MM.1S (cell line): ENCODE data around the gene RPL11.

Experiments
- DNase-seq: peaks from one replicate; pipeline ENCODE4 v3.0.0-alpha.2; 2015
- H2AFZ ChIP-seq: fragments of 300-600 bp; sonication (generic); 2 replicates; pipeline ENCODE4 v1.6.0; 2016; ENCODE audit warnings: antibody characterized with exemption, low read length
- H3F3A ChIP-seq: fragments of 300-600 bp; sonication (generic); 2 replicates; pipeline ENCODE4 v1.6.1; 2016; ENCODE audit warnings: mild to moderate bottlenecking, antibody characterized with exemption, low read length, moderate library complexity, mixed read lengths; ENCODE audit not compliant: insufficient read depth
- H3K27ac ChIP-seq: fragments of 300-600 bp; sonication (generic); 2 replicates; pipeline ENCODE4 v1.5.1; 2016; ENCODE audit warnings: mild to moderate bottlenecking, low read length
- H3K27me3 ChIP-seq: fragments of 300-600 bp; sonication (generic); replicated peaks from 2 replicates; pipeline ENCODE4 v1.6.0; 2016; ENCODE audit warnings: low read length; ENCODE audit not compliant: insufficient read depth
- H3K36me3 ChIP-seq: fragments of 300-600 bp; sonication (generic); replicated peaks from 2 replicates; pipeline ENCODE4 v1.6.1; 2016; ENCODE audit warnings: mild to moderate bottlenecking, low read length, mixed read lengths; ENCODE audit not compliant: insufficient read depth
- H3K4me1 ChIP-seq: fragments of 300-600 bp; sonication (generic); 2 replicates; pipeline ENCODE4 v1.6.1; 2016; ENCODE audit warnings: low read length, mixed read lengths
- H3K4me2 ChIP-seq: fragments of 300-600 bp; sonication (generic); 2 replicates; pipeline ENCODE4 v1.6.0; 2016; ENCODE audit warnings: low read depth, low read length
- H3K4me3 ChIP-seq: fragments of 300-600 bp; sonication (generic); 2 replicates; pipeline ENCODE4 v1.5.1; 2016; ENCODE audit warnings: low read length, mixed read lengths
- H3K79me2 ChIP-seq: fragments of 300-600 bp; sonication (generic); 2 replicates; pipeline ENCODE4 v1.6.1; 2016; ENCODE audit warnings: mixed run types, low read length, mixed read lengths
- H3K9ac ChIP-seq: fragments of 300-600 bp; sonication (generic); 2 replicates; pipeline ENCODE4 v1.6.1; 2016; ENCODE audit warnings: low read length, mixed read lengths
- H3K9me2 ChIP-seq: fragments of 300-600 bp; sonication (generic); replicated peaks from 2 replicates; pipeline ENCODE4 v1.6.1; 2016; ENCODE audit warnings: mild to moderate bottlenecking, low read length, mixed read lengths; ENCODE audit not compliant: insufficient read depth
- H3K9me3 ChIP-seq: fragments of 300-600 bp; sonication (generic); replicated peaks from 2 replicates; pipeline ENCODE4 v1.6.1; 2016; ENCODE audit warnings: mild to moderate bottlenecking, low read length, mixed read lengths; ENCODE audit not compliant: insufficient read depth
- H4K20me1 ChIP-seq: fragments of 300-600 bp; sonication (generic); 2 replicates; pipeline ENCODE4 v1.6.1; 2016; ENCODE audit warnings: mild to moderate bottlenecking, low read length, moderate library complexity, mixed read lengths; ENCODE audit not compliant: insufficient read depth
- CTCF ChIP-seq: fragments of 300-600 bp; sonication (generic); IDR thresholded peaks from 2 replicates; pipeline ENCODE4 v1.5.1; 2016; ENCODE audit warnings: antibody characterized with exemption, low read length, mixed read lengths
- EZH2 ChIP-seq: fragments of 300-600 bp; sonication (generic); optimal IDR thresholded peaks from 2 replicates; pipeline ENCODE3; 2017; ENCODE audit warnings: low read depth, mild to moderate bottlenecking, antibody characterized with exemption, low read length, mixed read lengths
- EZH2phosphoT487 ChIP-seq: fragments of 300-600 bp; sonication (generic); IDR thresholded peaks from 2 replicates; pipeline ENCODE4 v1.6.1; 2018; ENCODE audit warnings: antibody characterized with exemption, low read length

RPL11 gene

GRCh38 chr1:23736437-23737134 lies 45.0 kb downstream of the RPL11 start:
- Histone ChIP-seq H3K27me3 (no peaks in the 10 kb centered on the region), H2AFZ (no peak overlapping the region), H3K4me1 (peaks cover 11% of the 10 kb centered on the region), H4K20me1 (no peaks in the 10 kb centered on the region), H3K4me2 (no peak overlapping the region), H3K9me3 (no peaks in the 10 kb centered on the region), H3K9me2 (no peaks in the 10 kb centered on the region), H3K36me3 (no peaks in the 10 kb centered on the region), H3K27ac (no peak overlapping the region), H3K9ac (no peak overlapping the region), H3F3A (peaks cover 7% of the 10 kb centered on the region; the same call in 1 of the 2 replicates), H3K4me3 (no peak overlapping the region), H3K79me2 (no peaks in the 10 kb centered on the region)
- DNase-seq = peak; percentile 74
- TF ChIP-seq CTCF (no peak), EZH2 (no peak), EZH2phosphoT487 (no peak)

GRCh38 chr1:23741609-23742008 lies 50.0 kb downstream of the RPL11 start:
- DNase-seq = no peak
- TF ChIP-seq EZH2phosphoT487 = no peak
- TF ChIP-seq EZH2 = no peak
- TF ChIP-seq CTCF = no peak
- H3K4me2 ChIP-seq = no peak overlapping the region
- H3K27me3 ChIP-seq = no peaks in the 10 kb centered on the region
- peaks cover 33% of the 10 kb centered on the region for H3K79me2 ChIP-seq
- peaks cover 2% of the 10 kb centered on the region for H4K20me1 ChIP-seq
- no peaks in the 10 kb centered on the region for H3K9me2 ChIP-seq
- no peak overlapping the region for H3K9ac ChIP-seq
- H3K4me1 ChIP-seq = peaks cover 8% of the 10 kb centered on the region
- H2AFZ ChIP-seq = no peak overlapping the region
- no peaks in the 10 kb centered on the region for H3K36me3 ChIP-seq
- no peaks in the 10 kb centered on the region for H3K9me3 ChIP-seq
- H3K27ac ChIP-seq = no peak overlapping the region
- no peak overlapping the region for H3K4me3 ChIP-seq
- peaks cover 18% of the 10 kb centered on the region for H3F3A ChIP-seq

- no peaks in the 10 kb centered on the region for H3K27me3 ChIP-seq
- H3K4me2 ChIP-seq = peak overlapping the region; percentile 88
- no peak for DNase-seq
Measured at GRCh38 chr1:23742670-23743286, 51.2 kb downstream of the RPL11 start.

More at GRCh38 chr1:23742670-23743286, 51.2 kb downstream of the RPL11 start:
- H3K36me3 ChIP-seq = no peaks in the 10 kb centered on the region
- H4K20me1 ChIP-seq = peaks cover 14% of the 10 kb centered on the region
- H3K4me3 ChIP-seq = peak overlapping the region; percentile 75
- peak overlapping the region; percentile 71 for H2AFZ ChIP-seq
- peaks cover 15% of the 10 kb centered on the region for H3F3A ChIP-seq
- H3K9me2 ChIP-seq = no peaks in the 10 kb centered on the region
- H3K27ac ChIP-seq = no peak overlapping the region
- peaks cover 45% of the 10 kb centered on the region for H3K79me2 ChIP-seq
- H3K9me3 ChIP-seq = no peaks in the 10 kb centered on the region
- peak overlapping the region; percentile 58; the same call in 1 of the 2 replicates for H3K9ac ChIP-seq
- TF ChIP-seq CTCF = no peak
- no peaks in the 10 kb centered on the region for H3K4me1 ChIP-seq
